Measurements from ENCODE around the gene SIGLEC5.

DNA sequence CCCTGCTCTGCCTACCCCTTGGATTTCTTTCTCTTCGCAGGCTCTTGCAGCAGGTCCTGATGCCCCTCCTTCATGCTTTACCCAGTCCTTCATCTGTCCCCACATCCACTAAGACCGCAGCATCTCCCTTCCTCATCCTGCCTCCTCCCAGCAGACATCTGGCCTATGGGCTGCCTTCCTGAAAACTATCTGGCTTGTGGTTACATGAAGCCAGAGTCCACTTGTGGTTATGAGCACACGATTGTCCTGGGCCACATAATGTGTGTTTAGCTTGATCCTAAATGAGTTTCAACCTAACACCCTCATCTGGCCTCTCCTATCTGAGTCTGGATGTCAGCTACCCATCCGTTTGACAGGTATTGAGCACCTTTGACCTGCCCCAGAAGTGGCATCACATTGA, 64.6 kb downstream of the SIGLEC5 start:
- TF ChIP-seq POLR2A (IDR thresholded peaks at IDR 0.05; ENCODE audit: low read depth, low read length) (no peak), POLR2AphosphoS5 (IDR thresholded peaks at IDR 0.05; ENCODE audit: low read depth, low read length) (no peak), TAF1 (IDR thresholded peaks at IDR 0.05; ENCODE audit: low read depth, low read length) (no peak), SPI1 (IDR thresholded peaks at IDR 0.05; ENCODE audit: low read depth, low read length) (no peak), POU2F2 (IDR thresholded peaks at IDR 0.05; ENCODE audit: low read depth, low read length) (no peak)
